ENCODE data around the gene COL26A1.

DNA sequence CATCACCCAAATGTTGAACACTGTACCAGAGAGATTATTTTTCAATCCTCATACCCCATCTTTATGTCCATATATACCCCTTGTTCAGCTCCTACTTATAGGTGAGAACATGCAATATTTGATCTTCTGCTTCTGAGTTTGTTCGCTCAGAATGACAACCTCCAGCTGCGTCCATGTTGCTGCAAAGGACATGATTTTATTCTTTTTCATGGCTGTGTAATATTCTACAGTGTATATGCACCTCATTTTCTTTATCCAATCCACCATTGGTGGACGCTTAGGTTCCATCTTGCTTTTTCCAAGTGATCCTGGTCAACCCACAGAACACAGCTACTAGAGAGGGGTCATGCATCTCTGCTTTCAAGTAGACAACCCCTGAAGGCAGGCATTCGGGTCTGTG, 166.9 kb downstream of the COL26A1 start:
- TF ChIP-seq TAF1 (IDR thresholded peaks at IDR 0.05; ENCODE audit: borderline replicate concordance, insufficient read depth, low read length): no peak
- TF ChIP-seq SIN3A (IDR thresholded peaks at IDR 0.05; ENCODE audit: borderline replicate concordance, insufficient read depth, low read length): no peak
- no peak for TF ChIP-seq POLR2AphosphoS5 (IDR thresholded peaks at IDR 0.05; ENCODE audit: low read depth, low read length)
- TF ChIP-seq, protein P1, sequence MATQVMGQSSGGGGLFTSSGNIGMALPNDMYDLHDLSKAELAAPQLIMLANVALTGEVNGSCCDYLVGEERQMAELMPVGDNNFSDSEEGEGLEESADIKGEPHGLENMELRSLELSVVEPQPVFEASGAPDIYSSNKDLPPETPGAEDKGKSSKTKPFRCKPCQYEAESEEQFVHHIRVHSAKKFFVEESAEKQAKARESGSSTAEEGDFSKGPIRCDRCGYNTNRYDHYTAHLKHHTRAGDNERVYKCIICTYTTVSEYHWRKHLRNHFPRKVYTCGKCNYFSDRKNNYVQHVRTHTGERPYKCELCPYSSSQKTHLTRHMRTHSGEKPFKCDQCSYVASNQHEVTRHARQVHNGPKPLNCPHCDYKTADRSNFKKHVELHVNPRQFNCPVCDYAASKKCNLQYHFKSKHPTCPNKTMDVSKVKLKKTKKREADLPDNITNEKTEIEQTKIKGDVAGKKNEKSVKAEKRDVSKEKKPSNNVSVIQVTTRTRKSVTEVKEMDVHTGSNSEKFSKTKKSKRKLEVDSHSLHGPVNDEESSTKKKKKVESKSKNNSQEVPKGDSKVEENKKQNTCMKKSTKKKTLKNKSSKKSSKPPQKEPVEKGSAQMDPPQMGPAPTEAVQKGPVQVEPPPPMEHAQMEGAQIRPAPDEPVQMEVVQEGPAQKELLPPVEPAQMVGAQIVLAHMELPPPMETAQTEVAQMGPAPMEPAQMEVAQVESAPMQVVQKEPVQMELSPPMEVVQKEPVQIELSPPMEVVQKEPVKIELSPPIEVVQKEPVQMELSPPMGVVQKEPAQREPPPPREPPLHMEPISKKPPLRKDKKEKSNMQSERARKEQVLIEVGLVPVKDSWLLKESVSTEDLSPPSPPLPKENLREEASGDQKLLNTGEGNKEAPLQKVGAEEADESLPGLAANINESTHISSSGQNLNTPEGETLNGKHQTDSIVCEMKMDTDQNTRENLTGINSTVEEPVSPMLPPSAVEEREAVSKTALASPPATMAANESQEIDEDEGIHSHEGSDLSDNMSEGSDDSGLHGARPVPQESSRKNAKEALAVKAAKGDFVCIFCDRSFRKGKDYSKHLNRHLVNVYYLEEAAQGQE (IDR thresholded peaks at IDR 0.05; ENCODE audit: insufficient read depth in 1 of 2, low read depth in 2 of 2, low read length in 2 of 2): no peak
- TF ChIP-seq FOXP2 (optimal IDR thresholded peaks at IDR 0.05; ENCODE audit: borderline replicate concordance, extremely low read depth, extremely low read length, insufficient read depth): no peak

Data from PFSK-1 (cell line).